K562 (cell line): ENCODE data around the gene MYO10. TPM values are rescaled to one million over a fixed set of nuclear protein-coding genes. Genes with fewer than 3 reads are reported as not detected.

Experiments
- ATAC-seq: fragments of 200-7000 bp; cut with Tn5 transposase; 3 replicates; pipeline ENCODE4 v1.9.1; 2020; ENCODE audit warnings: moderate library complexity
- BruUV-seq: library from RNA; stranded (reverse); fragments of 400-500 nt; replicated peaks from 2 replicates; lab custom pipeline; 2021; lab: Mats Ljungman, UMichigan
- CTCF ChIA-PET: fragments of 300-600 bp; formaldehyde crosslinking; extraction: SDS; loops from one replicate; lab custom pipeline; 2021; ENCODE audit warnings: low intra/inter-chr PET ratio; lab: Yijun Ruan, JAX
- POLR2A ChIA-PET: fragments of 300-600, 350-650 bp; sonication (Branson Sonifier 250); formaldehyde crosslinking; extraction: SDS; loops from one replicate; lab custom pipeline; 2021; ENCODE audit warnings: antibody characterized with exemption, inconsistent platforms; lab: Yijun Ruan, JAX
- DNase-seq, 4 experiments: peaks; one replicate each; pipeline versions ENCODE4 v3.0.0 to v3.0.0-alpha.2; 2011 to 2018; ENCODE audit warnings: low spot score in 3 of 4, mixed read lengths in 3 of 4; ENCODE audit errors: extremely low read depth in 1 of 4
- FAIRE-seq: peaks from 2 replicates; lab custom pipeline; 2011; peaks lifted over from hg19 to GRCh38; lab: Jason Lieb, UNC
- H2AFZ ChIP-seq: 2 replicates; pipeline ENCODE4 v1.6.0; 2011; ENCODE audit warnings: low read depth, low read length, control low read depth, inconsistent platforms
- H3K27ac ChIP-seq: fragments of 200-600 bp; 3 replicates; pipeline ENCODE4 v1.8.0; 2011; ENCODE audit warnings: low read depth, mild to moderate bottlenecking, control low read depth, inconsistent platforms, low read length, moderate library complexity, mixed read lengths; ENCODE audit errors: extremely low read depth
- H3K27me3 ChIP-seq, 2 experiments: fragments of 300-600 bp in 1 of 2; 2 replicates in 1 of 2; 3 replicates in 1 of 2; pipeline versions ENCODE4 v1.6.0 to v1.8.0; 2011; ENCODE audit warnings: inconsistent platforms in 2 of 2, low read length in 2 of 2, mild to moderate bottlenecking in 1 of 2, mixed read lengths in 1 of 2, moderate library complexity in 1 of 2; ENCODE audit not compliant: control insufficient read depth in 2 of 2, insufficient read depth in 2 of 2
- H3K36me3 ChIP-seq: fragments of 300-600 bp; 3 replicates; pipeline ENCODE4 v1.8.0; 2011; ENCODE audit warnings: mild to moderate bottlenecking, low read length, inconsistent platforms; ENCODE audit not compliant: control insufficient read depth, insufficient read depth
- H3K4me1 ChIP-seq, 2 experiments: fragments of 200-600 bp in 1 of 2; replicated peaks in 1 of 2; 2 replicates in 1 of 2; 3 replicates in 1 of 2; pipeline versions ENCODE4 v1.5.1 to v1.8.0; 2011; ENCODE audit warnings: inconsistent platforms in 2 of 2, low read length in 2 of 2, mild to moderate bottlenecking in 1 of 2, mixed read lengths in 1 of 2, moderate library complexity in 1 of 2; ENCODE audit not compliant: control insufficient read depth in 2 of 2, insufficient read depth in 2 of 2
- H3K4me2 ChIP-seq: 2 replicates; pipeline ENCODE4 v1.6.1; 2011; ENCODE audit warnings: low read length, control low read depth, inconsistent platforms, mixed read lengths; ENCODE audit not compliant: insufficient read depth
- H3K4me3 ChIP-seq: fragments of 200-600 bp; sonication (generic), shearing (Covaris generic); 2 replicates; pipeline ENCODE4 v1.5.1; 2016; ENCODE audit warnings: control low read depth, inconsistent platforms
- H3K79me2 ChIP-seq: fragments of 200-600 bp; 3 replicates; pipeline ENCODE4 v1.8.0; 2011; ENCODE audit warnings: low read length, inconsistent platforms; ENCODE audit not compliant: control insufficient read depth, insufficient read depth
- H3K9ac ChIP-seq, 2 experiments: 2 replicates each; pipeline versions ENCODE4 v1.6.0 to v1.6.1; 2011; ENCODE audit warnings: low read depth in 2 of 2, low read length in 2 of 2, control low read depth in 1 of 2, inconsistent platforms in 1 of 2, mild to moderate bottlenecking in 1 of 2, mixed read lengths in 1 of 2; ENCODE audit not compliant: insufficient read depth in 1 of 2
- H3K9me1 ChIP-seq: one replicate; pipeline ENCODE4 v1.6.0; 2011; ENCODE audit warnings: inconsistent platforms, mild to moderate bottlenecking, low read length, moderate library complexity; ENCODE audit not compliant: control insufficient read depth, insufficient read depth
- H3K9me3 ChIP-seq: replicated peaks from 2 replicates; pipeline ENCODE4 v1.5.1; 2011; ENCODE audit warnings: low read depth, low read length, inconsistent platforms; ENCODE audit not compliant: control insufficient read depth, insufficient read depth
- H4K20me1 ChIP-seq: replicated peaks from 2 replicates; pipeline ENCODE4 v1.6.1; 2011; ENCODE audit warnings: low read length, inconsistent platforms, mixed read lengths; ENCODE audit not compliant: control insufficient read depth, insufficient read depth
- DNMT1 ChIP-seq: fragments of 450-650 bp; IDR thresholded peaks from 2 replicates; pipeline ENCODE4 v1.6.1; 2016; ENCODE audit warnings: antibody characterized with exemption, mild to moderate bottlenecking
- FIP1L1 ChIP-seq: fragments of 200-400 bp; formaldehyde crosslinking; IDR thresholded peaks from 2 replicates; pipeline ENCODE4 v1.6.1; 2018; ENCODE audit warnings: mild to moderate bottlenecking, low read depth, low read length; ENCODE audit not compliant: poor library complexity, severe bottlenecking
- GATAD2B ChIP-seq: fragments of 450-650 bp; IDR thresholded peaks from 2 replicates; pipeline ENCODE4 v1.6.1; 2017; ENCODE audit warnings: mild to moderate bottlenecking, borderline replicate concordance
- MAZ ChIP-seq, 2 experiments: fragments of 450-650 bp in 1 of 2; sonication (generic) in 1 of 2; formaldehyde crosslinking; IDR thresholded peaks in 1 of 2; conservative IDR thresholded peaks in 1 of 2; 2 replicates each; pipeline versions ENCODE4 v1.4.0 to v1.5.0; 2020; ENCODE audit warnings: mild to moderate bottlenecking in 1 of 2, missing genetic modification reagents in 1 of 2
- SMARCA4 ChIP-seq: fragments of 450-650 bp; IDR thresholded peaks from 2 replicates; pipeline ENCODE4 v1.6.1; 2016
- U2AF1 ChIP-seq: fragments of 200-400 bp; formaldehyde crosslinking; optimal IDR thresholded peaks from 2 replicates; pipeline ENCODE3; 2017; ENCODE audit warnings: mild to moderate bottlenecking, low read depth, low read length, moderate library complexity
- ZFX ChIP-seq: sonication (generic); formaldehyde crosslinking; IDR thresholded peaks from 2 replicates; pipeline ENCODE4 v1.8.0; 2022; ENCODE audit warnings: mild to moderate bottlenecking, missing genetic modification reagents, moderate library complexity
- ZNF699 ChIP-seq: fragments of 250-450 bp; sonication (Bioruptor Pico); IDR thresholded peaks from 2 replicates; pipeline ENCODE4 v1.8.0; 2021; ENCODE audit warnings: mild to moderate bottlenecking, moderate library complexity; ENCODE audit not compliant: insufficient replicate concordance
- WGBS: fragments of 100-300 bp; shearing (Covaris generic); methylation state at CpG from one replicate; pipeline ENCODE4 v1.1.6; 2016; ENCODE audit warnings: low coverage, mixed read lengths; ENCODE audit not compliant: insufficient coverage; ENCODE audit errors: missing lambda C conversion rate; 5-methylcytosine and 5-hydroxymethylcytosine counted together
- in situ Hi-C: fragments of 300-500 bp; cut with MboI; formaldehyde crosslinking; loops from 4 replicates; pipeline ENCODE4 v1.15.0; 2018; ENCODE audit warnings: inconsistent platforms, mixed read lengths
- intact Hi-C: fragments of 100-400 bp; cut with micrococcal nuclease; formaldehyde crosslinking; loops from 2 replicates; pipeline ENCODE4 v1.14.2; 2022
- polyA plus RNA-seq, 8 experiments: library from polyadenylated mRNA; depleted of rRNA in 4 of 8; stranded (reverse) in 5 of 8; unstranded in 3 of 8; fragments of >200 nt; fragmentation: Nextera tagmentation in 2 of 8; fragmentation: Illumina TruSeq in 1 of 8; extraction: Ambion mirVana in 2 of 8; extraction: Trizol in 1 of 8; gene quantifications; 2 replicates each; pipeline versions ENCODE4 v1.2.1 to v1.2.3, GENCODE V29; 2011 to 2014; ENCODE audit warnings: inconsistent platforms in 1 of 8, missing spikeins in 1 of 8
- total RNA-seq, 7 experiments: library from RNA; depleted of rRNA in 6 of 7; stranded (reverse); fragments of >200 nt in 6 of 7; fragmentation: Illumina TruSeq in 2 of 7; extraction: Trizol in 2 of 7; gene quantifications; 2 replicates each; pipeline versions ENCODE4 v1.2.1 to v1.2.3, GENCODE V29; 2011 to 2021; ENCODE audit warnings: low replicate concordance in 1 of 7
- TF ChIP-seq, protein P1 (sequence below): sonication (generic); IDR thresholded peaks from 2 replicates; pipeline ENCODE4 v1.6.1; 2016
- TF ChIP-seq, protein P2 (sequence below): fragments of 250-450 bp; sonication (Bioruptor Pico); IDR thresholded peaks from 2 replicates; pipeline ENCODE4 v1.5.1; 2021; ENCODE audit warnings: mild to moderate bottlenecking
- TF ChIP-seq, protein P3 (sequence below): IDR thresholded peaks from 3 replicates; pipeline ENCODE4 v1.6.1; 2011; ENCODE audit warnings: borderline replicate concordance, mild to moderate bottlenecking, moderate library complexity; ENCODE audit not compliant: insufficient read length; ENCODE audit errors: extremely low read depth

MYO10 gene
- total and polyA plus RNA-seq, 9 of the 15 experiments (the other 6 are each of a cell fraction or from before 2014, with no cell fraction given): 0.04 to 0.24 TPM; not detected in 7

DNA sequence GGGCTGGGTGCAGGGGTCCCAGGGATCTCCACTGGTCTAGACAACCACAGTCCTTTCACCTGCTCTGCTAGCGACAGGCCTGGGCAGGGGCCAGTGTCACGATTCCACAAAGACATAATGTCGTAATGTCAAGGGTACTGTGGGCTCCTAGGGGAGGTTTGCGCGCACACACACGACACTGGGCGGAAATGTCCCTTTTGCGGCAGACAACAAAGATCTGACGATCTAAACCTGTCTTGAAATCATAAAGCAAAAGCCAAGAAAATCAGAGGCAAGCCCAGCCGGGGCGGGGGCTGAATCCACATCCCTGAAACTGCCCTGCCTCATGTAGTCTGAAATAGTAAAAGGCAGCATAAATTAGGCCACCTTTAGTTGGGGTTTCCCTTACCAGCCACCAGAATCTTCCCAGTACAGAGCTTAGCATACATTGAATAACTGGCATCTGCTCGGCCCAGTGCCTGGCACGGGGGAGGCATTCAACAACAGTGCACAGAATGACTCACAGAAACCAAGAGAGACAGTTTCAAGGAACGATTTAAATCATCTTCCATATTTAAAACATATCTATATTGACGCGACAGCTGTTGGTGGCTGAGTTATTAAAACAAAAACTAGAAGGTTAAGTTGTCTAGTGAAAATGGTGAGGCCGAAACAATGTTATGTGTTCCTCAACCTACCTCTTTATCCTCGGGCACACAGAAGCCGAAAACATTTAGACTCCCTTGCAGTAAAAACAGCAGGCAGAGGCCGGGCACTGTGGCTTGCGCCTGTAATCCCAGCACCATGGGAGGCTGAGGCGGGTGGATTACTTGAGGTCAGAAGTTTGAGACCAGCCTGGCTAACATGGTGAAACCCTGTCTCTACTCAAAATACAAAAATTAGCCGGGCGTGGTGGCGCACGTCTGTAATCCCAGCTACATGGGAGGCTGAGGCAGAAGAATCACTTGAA is 151.0 kb downstream of the MYO10 start (continued):
- TF ChIP-seq, protein P1, sequence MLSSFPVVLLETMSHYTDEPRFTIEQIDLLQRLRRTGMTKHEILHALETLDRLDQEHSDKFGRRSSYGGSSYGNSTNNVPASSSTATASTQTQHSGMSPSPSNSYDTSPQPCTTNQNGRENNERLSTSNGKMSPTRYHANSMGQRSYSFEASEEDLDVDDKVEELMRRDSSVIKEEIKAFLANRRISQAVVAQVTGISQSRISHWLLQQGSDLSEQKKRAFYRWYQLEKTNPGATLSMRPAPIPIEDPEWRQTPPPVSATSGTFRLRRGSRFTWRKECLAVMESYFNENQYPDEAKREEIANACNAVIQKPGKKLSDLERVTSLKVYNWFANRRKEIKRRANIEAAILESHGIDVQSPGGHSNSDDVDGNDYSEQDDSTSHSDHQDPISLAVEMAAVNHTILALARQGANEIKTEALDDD: no peak
- TF ChIP-seq, protein P2, sequence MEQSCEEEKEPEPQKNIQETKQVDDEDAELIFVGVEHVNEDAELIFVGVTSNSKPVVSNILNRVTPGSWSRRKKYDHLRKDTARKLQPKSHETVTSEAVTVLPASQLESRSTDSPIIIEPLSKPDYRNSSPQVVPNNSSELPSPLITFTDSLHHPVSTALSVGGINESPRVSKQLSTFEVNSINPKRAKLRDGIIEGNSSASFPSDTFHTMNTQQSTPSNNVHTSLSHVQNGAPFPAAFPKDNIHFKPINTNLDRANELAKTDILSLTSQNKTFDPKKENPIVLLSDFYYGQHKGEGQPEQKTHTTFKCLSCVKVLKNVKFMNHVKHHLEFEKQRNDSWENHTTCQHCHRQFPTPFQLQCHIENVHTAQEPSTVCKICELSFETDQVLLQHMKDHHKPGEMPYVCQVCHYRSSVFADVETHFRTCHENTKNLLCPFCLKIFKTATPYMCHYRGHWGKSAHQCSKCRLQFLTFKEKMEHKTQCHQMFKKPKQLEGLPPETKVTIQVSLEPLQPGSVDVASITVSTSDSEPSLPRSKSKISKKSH (CRISPR knock-in tag): no peak
- no peak for TF ChIP-seq U2AF1

DNA sequence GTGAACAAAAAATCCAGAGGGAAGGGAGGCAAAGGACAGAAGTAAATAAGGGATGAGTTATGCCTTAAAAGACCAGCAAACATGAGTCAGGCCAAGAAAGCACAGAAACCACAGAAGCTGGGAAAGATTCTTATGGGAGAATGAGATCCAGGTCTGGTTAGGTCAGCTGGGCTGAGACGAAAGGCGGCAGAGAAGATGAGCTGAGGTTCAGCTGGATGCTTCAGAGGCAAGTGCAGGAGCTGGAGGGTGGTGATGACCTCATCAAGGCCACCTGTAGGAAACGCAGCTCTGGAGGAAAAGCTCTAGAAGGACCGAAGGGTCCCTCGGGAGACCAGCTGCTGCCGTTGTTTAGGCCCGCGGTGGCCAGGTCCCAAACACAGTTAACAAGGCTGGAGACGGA is 152.0 kb downstream of the MYO10 start:
- DNase-seq: no peak
- 0% methylated on average over 9 of the region's 9 CpGs for WGBS
- CTCF ChIA-PET: no interaction called here
- Histone ChIP-seq H3K4me2 (no peak overlapping the region), H3K9me1 (no peaks in the 10 kb centered on the region), H3K9ac (no peak overlapping the region), H3K4me1 (no peaks in the 10 kb centered on the region), H3K27ac (no peak overlapping the region), H3K79me2 (no peaks in the 10 kb centered on the region), H3K36me3 (no peaks in the 10 kb centered on the region), H3K4me3 (no peak overlapping the region), H3K27me3 (peaks cover 15 to 22% of the 10 kb centered on the region in 2 experiments; a peak in 3 of 5 replicates), H2AFZ (no peak overlapping the region), H4K20me1 (no peaks in the 10 kb centered on the region), H3K9me3 (no peaks in the 10 kb centered on the region)
- POLR2A ChIA-PET: interaction anchor here (1.2 kb wide), 1 partner anchor 10 kb away, joined by 3 read pairs; no protein-coding TSS in a partner anchor
- intact Hi-C loops: no loop called here
- BruUV-seq: no TSS peak
- FAIRE-seq: no peak
- in situ Hi-C loops: loop anchor here (25.0 kb wide), 1 partner anchor 1528 kb away; no protein-coding TSS in a partner anchor
- ATAC-seq: no peak
- TF ChIP-seq, protein P3, sequence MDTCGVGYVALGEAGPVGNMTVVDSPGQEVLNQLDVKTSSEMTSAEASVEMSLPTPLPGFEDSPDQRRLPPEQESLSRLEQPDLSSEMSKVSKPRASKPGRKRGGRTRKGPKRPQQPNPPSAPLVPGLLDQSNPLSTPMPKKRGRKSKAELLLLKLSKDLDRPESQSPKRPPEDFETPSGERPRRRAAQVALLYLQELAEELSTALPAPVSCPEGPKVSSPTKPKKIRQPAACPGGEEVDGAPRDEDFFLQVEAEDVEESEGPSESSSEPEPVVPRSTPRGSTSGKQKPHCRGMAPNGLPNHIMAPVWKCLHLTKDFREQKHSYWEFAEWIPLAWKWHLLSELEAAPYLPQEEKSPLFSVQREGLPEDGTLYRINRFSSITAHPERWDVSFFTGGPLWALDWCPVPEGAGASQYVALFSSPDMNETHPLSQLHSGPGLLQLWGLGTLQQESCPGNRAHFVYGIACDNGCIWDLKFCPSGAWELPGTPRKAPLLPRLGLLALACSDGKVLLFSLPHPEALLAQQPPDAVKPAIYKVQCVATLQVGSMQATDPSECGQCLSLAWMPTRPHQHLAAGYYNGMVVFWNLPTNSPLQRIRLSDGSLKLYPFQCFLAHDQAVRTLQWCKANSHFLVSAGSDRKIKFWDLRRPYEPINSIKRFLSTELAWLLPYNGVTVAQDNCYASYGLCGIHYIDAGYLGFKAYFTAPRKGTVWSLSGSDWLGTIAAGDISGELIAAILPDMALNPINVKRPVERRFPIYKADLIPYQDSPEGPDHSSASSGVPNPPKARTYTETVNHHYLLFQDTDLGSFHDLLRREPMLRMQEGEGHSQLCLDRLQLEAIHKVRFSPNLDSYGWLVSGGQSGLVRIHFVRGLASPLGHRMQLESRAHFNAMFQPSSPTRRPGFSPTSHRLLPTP: no peak
- TF ChIP-seq GATAD2B (no peak), DNMT1 (no peak), ZNF699 (CRISPR knock-in tag) (no peak), MAZ (CRISPR knock-in tag; conservative IDR thresholded peaks at IDR 0.05 in 1 of 2, IDR thresholded peaks at IDR 0.05 in 1 of 2) (no peak), SMARCA4 (no peak), FIP1L1 (no peak), ZFX (CRISPR knock-in tag) (no peak)
